CD14-positive monocyte (primary cell): ENCODE data around the gene PRR16. TPM values are rescaled to one million over a fixed set of nuclear protein-coding genes. Genes with fewer than 3 reads are reported as not detected.

Experiments
- DNase-seq, 3 donors: peaks; one replicate each; pipeline ENCODE4 v3.0.0-alpha.2; 2011 to 2022
- H2AFZ ChIP-seq: 2 replicates; pipeline ENCODE4 v1.6.0; 2012; ENCODE audit warnings: mild to moderate bottlenecking, low read depth, low read length, inconsistent platforms; ENCODE audit not compliant: insufficient read depth, poor library complexity, severe bottlenecking
- H3K27ac ChIP-seq, 2 donors: 1 replicate in 1 of 2; 2 replicates in 1 of 2; pipeline ENCODE4 v1.5.1; 2012 to 2013; ENCODE audit warnings: low read length in 2 of 2, control low read depth in 1 of 2, inconsistent platforms in 1 of 2, low read depth in 1 of 2, mild to moderate bottlenecking in 1 of 2
- H3K27me3 ChIP-seq, 2 donors: one replicate each; pipeline versions ENCODE4 v1.6.0 to v1.6.1; 2011 to 2013; ENCODE audit warnings: low read length in 2 of 2; ENCODE audit not compliant: control insufficient read depth in 2 of 2, insufficient read depth in 2 of 2
- H3K36me3 ChIP-seq, 2 donors: replicated peaks in 1 of 2; 1 replicate in 1 of 2; 2 replicates in 1 of 2; pipeline versions ENCODE4 v1.5.1 to v1.6.1; 2012 to 2013; ENCODE audit warnings: low read length in 2 of 2, control low read depth in 1 of 2, inconsistent platforms in 1 of 2, mild to moderate bottlenecking in 1 of 2; ENCODE audit not compliant: insufficient read depth in 2 of 2, control insufficient read depth in 1 of 2
- H3K4me1 ChIP-seq, 2 donors: 1 replicate in 1 of 2; 2 replicates in 1 of 2; pipeline versions ENCODE4 v1.5.1 to v1.6.1; 2012 to 2013; ENCODE audit warnings: low read length in 2 of 2, control low read depth in 1 of 2, inconsistent platforms in 1 of 2, mild to moderate bottlenecking in 1 of 2, moderate library complexity in 1 of 2; ENCODE audit not compliant: insufficient read depth in 2 of 2, control insufficient read depth in 1 of 2
- H3K4me2 ChIP-seq: replicated peaks from 2 replicates; pipeline ENCODE3; 2012; ENCODE audit warnings: low read length, moderate library complexity, mild to moderate bottlenecking; ENCODE audit not compliant: poor library complexity, severe bottlenecking; ENCODE audit errors: extremely low read depth
- H3K4me3 ChIP-seq, 3 experiments: fragments of 200-600 bp in 1 of 3; sonication (generic) in 1 of 3; replicated peaks in 1 of 3; 1 replicate in 2 of 3; 2 replicates in 1 of 3; pipeline ENCODE4 v1.5.1; 2011 to 2013; ENCODE audit warnings: low read length in 3 of 3, mild to moderate bottlenecking in 3 of 3, control low read depth in 2 of 3, low read depth in 2 of 3, inconsistent platforms in 1 of 3, moderate library complexity in 1 of 3
- H3K79me2 ChIP-seq: 2 replicates; pipeline ENCODE4 v1.6.0; 2012; ENCODE audit warnings: mild to moderate bottlenecking, control low read depth, inconsistent platforms, low read length, moderate library complexity; ENCODE audit not compliant: insufficient read depth
- H3K9ac ChIP-seq: 2 replicates; pipeline ENCODE4 v1.6.0; 2017; ENCODE audit warnings: low read length, mild to moderate bottlenecking; ENCODE audit not compliant: insufficient read depth, poor library complexity, severe bottlenecking
- H3K9me3 ChIP-seq, 2 donors: replicated peaks in 1 of 2; 1 replicate in 1 of 2; 2 replicates in 1 of 2; pipeline versions ENCODE4 v1.5.1 to v1.6.1; 2012 to 2013; ENCODE audit warnings: low read length in 2 of 2, control low read depth in 1 of 2; ENCODE audit not compliant: control insufficient read depth in 1 of 2, insufficient read depth in 1 of 2
- H4K20me1 ChIP-seq: 2 replicates; pipeline ENCODE4 v1.6.0; 2012; ENCODE audit warnings: mild to moderate bottlenecking, low read length, control low read depth, moderate library complexity; ENCODE audit not compliant: insufficient read depth
- H3K27ac Mint-ChIP-seq, 7 donors: one replicate each; pipeline ENCODE4 v1.8.0; 2020; ENCODE audit warnings: mild to moderate bottlenecking in 7 of 7, mixed read lengths in 7 of 7, moderate library complexity in 6 of 7, inconsistent platforms in 2 of 7
- H3K27me3 Mint-ChIP-seq, 3 donors: one replicate each; pipeline ENCODE4 v1.8.0; 2021 to 2022; ENCODE audit warnings: low read depth in 3 of 3, mild to moderate bottlenecking in 3 of 3, mixed read lengths in 3 of 3, moderate library complexity in 3 of 3, inconsistent platforms in 1 of 3
- H3K36me3 Mint-ChIP-seq, 2 donors: one replicate each; pipeline ENCODE4 v1.8.0; 2020; ENCODE audit warnings: mixed read lengths in 2 of 2, inconsistent platforms in 1 of 2, mild to moderate bottlenecking in 1 of 2
- H3K4me1 Mint-ChIP-seq: one replicate; pipeline ENCODE4 v1.8.0; 2020; ENCODE audit warnings: mild to moderate bottlenecking, mixed read lengths
- H3K4me3 Mint-ChIP-seq, 2 donors: one replicate each; pipeline ENCODE4 v1.8.0; 2020; ENCODE audit warnings: mild to moderate bottlenecking in 2 of 2, mixed read lengths in 2 of 2, moderate library complexity in 1 of 2
- H3K9me3 Mint-ChIP-seq, 7 donors: one replicate each; pipeline ENCODE4 v1.8.0; 2020 to 2022; ENCODE audit warnings: mixed read lengths in 7 of 7, mild to moderate bottlenecking in 6 of 7, moderate library complexity in 6 of 7, inconsistent platforms in 2 of 7
- CTCF ChIP-seq: fragments of 200-600 bp; IDR thresholded peaks from one replicate; pipeline ENCODE4 v1.8.0; 2022; ENCODE audit warnings: antibody characterized with exemption, mild to moderate bottlenecking
- WGBS: methylation state at CpG from one replicate; pipeline ENCODE4 v1.1.5; 2013; ENCODE audit warnings: missing lambda C conversion rate; ENCODE audit not compliant: insufficient coverage; 5-methylcytosine and 5-hydroxymethylcytosine counted together
- intact Hi-C, 2 donors: fragments of 100-400 bp; cut with micrococcal nuclease; formaldehyde crosslinking; loops; one replicate each; pipeline versions ENCODE4 v1.15.0 to v1.15.1; 2023
- polyA plus RNA-seq, 3 donors: library from polyadenylated mRNA; depleted of rRNA in 1 of 3; unstranded in 2 of 3; stranded (reverse) in 1 of 3; fragments of 300-500 nt in 2 of 3; fragments of >200 nt in 1 of 3; fragmentation: Illumina TruSeq in 2 of 3; gene quantifications; 1 replicate in 2 of 3; 2 replicates in 1 of 3; pipeline ENCODE4 v1.2.3, GENCODE V29; 2012 to 2021

Gene PRR16
- polyA plus RNA-seq, 3 donors = 0.14 to 0.74 (median 0.56) TPM

DNA sequence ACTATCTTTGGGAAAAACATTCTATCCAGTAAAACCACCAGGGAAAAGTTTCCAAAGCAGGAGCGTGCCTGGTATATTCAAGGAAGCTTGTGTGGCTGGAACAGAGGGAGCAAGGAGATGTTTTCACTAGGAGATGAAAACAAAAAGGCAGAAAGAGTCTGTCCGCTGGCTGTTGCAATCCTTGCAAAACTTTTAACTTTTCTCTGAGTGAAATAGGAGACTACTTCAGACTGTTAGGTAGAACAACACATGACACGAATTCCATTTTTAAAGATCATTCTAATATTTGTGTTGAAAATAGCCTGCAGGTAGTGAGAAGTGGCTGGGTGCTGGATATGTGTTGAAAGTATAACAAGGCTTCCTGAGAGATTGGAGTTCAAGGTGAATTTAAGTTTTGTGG is 69.5 kb downstream of the PRR16 start:
- no peaks in the 10 kb centered on the region for H3K27me3 ChIP-seq
- H3K4me2 ChIP-seq = no peak overlapping the region
- H3K4me1 Mint-ChIP-seq = no peaks in the 10 kb centered on the region
- H2AFZ ChIP-seq = no peak overlapping the region
- no peak for DNase-seq
- H3K4me1 ChIP-seq = no peaks in the 10 kb centered on the region
- H4K20me1 ChIP-seq = no peaks in the 10 kb centered on the region
- WGBS = no CpG with 5 or more reads among the region's 3 CpGs
- intact Hi-C loops = no loop called here
- H3K9me3 ChIP-seq = no peaks in the 10 kb centered on the region
- no peaks in the 10 kb centered on the region for H3K36me3 ChIP-seq
- no peak overlapping the region for H3K27ac ChIP-seq
- H3K27me3 Mint-ChIP-seq = peaks cover 0 to 3% (median 1%) of the 10 kb centered on the region in 3 donors
- no peak overlapping the region for H3K9ac ChIP-seq
- H3K79me2 ChIP-seq = no peaks in the 10 kb centered on the region
- H3K4me3 Mint-ChIP-seq = no peak overlapping the region
- peaks cover 0 to 3% (median 0%) of the 10 kb centered on the region in 7 donors for H3K9me3 Mint-ChIP-seq
- no peak for TF ChIP-seq CTCF
- no peak overlapping the region for H3K27ac Mint-ChIP-seq
- no peak overlapping the region for H3K4me3 ChIP-seq
- H3K36me3 Mint-ChIP-seq = no peaks in the 10 kb centered on the region

DNA sequence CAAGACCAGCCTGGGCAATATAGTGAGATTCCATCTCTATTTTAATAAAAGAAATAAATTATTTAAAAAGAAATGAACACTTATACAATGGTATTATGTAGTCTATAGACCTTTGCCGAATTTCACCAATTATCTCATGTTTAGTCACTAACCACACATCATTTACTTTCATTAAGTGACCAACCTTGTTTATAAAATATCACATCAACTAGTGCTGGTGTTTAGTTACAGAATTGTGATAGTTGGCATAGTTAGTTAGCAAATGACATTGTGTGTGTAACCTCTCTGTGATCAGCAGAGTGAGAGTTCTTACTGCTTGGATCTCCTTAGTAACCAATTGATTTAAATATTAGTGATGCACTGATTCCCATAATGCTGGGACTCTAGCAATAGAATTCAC is 71.8 kb downstream of the PRR16 start:
- Histone ChIP-seq H4K20me1 (no peaks in the 10 kb centered on the region), H3K79me2 (no peaks in the 10 kb centered on the region), H3K27me3 (no peaks in the 10 kb centered on the region), H3K36me3 (no peaks in the 10 kb centered on the region), H3K9ac (no peak overlapping the region), H3K4me2 (no peak overlapping the region), H2AFZ (no peak overlapping the region), H3K4me1 (no peaks in the 10 kb centered on the region), H3K9me3 (no peaks in the 10 kb centered on the region), H3K4me3 (no peak overlapping the region), H3K27ac (no peak overlapping the region)
- no peaks in the 10 kb centered on the region for H3K4me1 Mint-ChIP-seq
- no peak for TF ChIP-seq CTCF
- H3K27ac Mint-ChIP-seq = no peak overlapping the region
- H3K4me3 Mint-ChIP-seq = no peak overlapping the region
- peaks cover 0 to 1% (median 0%) of the 10 kb centered on the region in 3 donors for H3K27me3 Mint-ChIP-seq
- no peaks in the 10 kb centered on the region for H3K36me3 Mint-ChIP-seq
- no CpG with 5 or more reads among the region's 1 CpG for WGBS
- intact Hi-C loops = no loop called here
- peaks cover 0 to 3% (median 0%) of the 10 kb centered on the region in 7 donors for H3K9me3 Mint-ChIP-seq
- no peak for DNase-seq
